Panc1 (cell line): ENCODE measurements around the gene SCAF1.

Experiments used
- CTCF ChIP-seq: fragments of 450-650 bp; IDR thresholded peaks from 2 replicates; pipeline ENCODE4 v1.5.1; 2017; ENCODE audit warnings: mild to moderate bottlenecking
- POLR2AphosphoS5 ChIP-seq: IDR thresholded peaks from 2 replicates; pipeline ENCODE4 v1.6.1; 2012; ENCODE audit warnings: mild to moderate bottlenecking, low read depth, low read length, moderate library complexity

GRCh38 chr19:49642492-49643035 is 555 bp downstream of the SCAF1 start:
- TF ChIP-seq POLR2AphosphoS5 (no peak), CTCF (no peak)
